Ovary (tissue), 9 donors: Measurements from ENCODE around the gene ABCF2. TPM values are rescaled to one million over a fixed set of nuclear protein-coding genes. Genes with fewer than 3 reads are reported as not detected.

Source experiments
- DNase-seq, 5 donors: peaks; one replicate each; pipeline ENCODE4 v3.0.0-alpha.2; 2019 to 2020
- H3K27ac ChIP-seq, 2 donors: fragments of 200-600 bp; one replicate each; pipeline versions ENCODE4 v1.5.1 to v1.8.0; 2019 to 2022
- H3K27me3 ChIP-seq: fragments of 200-600 bp; one replicate; pipeline ENCODE4 v1.8.0; 2022
- H3K36me3 ChIP-seq: fragments of 200-600 bp; sonication (generic); one replicate; pipeline ENCODE4 v1.5.1; 2019
- H3K4me1 ChIP-seq: one replicate; pipeline ENCODE4 v1.8.1; 2013; ENCODE audit warnings: mild to moderate bottlenecking, moderate library complexity; ENCODE audit not compliant: insufficient read depth
- H3K4me3 ChIP-seq: fragments of 200-600 bp; sonication (generic); one replicate; pipeline ENCODE4 v1.5.1; 2017
- H3K9me3 ChIP-seq, 2 donors: fragments of 200-600 bp in 1 of 2; sonication (generic) in 1 of 2; one replicate each; pipeline versions ENCODE4 v1.5.1 to v1.8.1; 2013 to 2019; ENCODE audit warnings: mild to moderate bottlenecking in 1 of 2, moderate library complexity in 1 of 2
- EP300 ChIP-seq: sonication (generic); formaldehyde crosslinking; IDR thresholded peaks from one replicate; pipeline ENCODE4 v1.6.1; 2017; ENCODE audit warnings: antibody characterized with exemption
- POLR2A ChIP-seq: fragments of 450-650 bp; IDR thresholded peaks from one replicate; pipeline ENCODE4 v1.6.1; 2017; ENCODE audit warnings: antibody characterized with exemption, mild to moderate bottlenecking, moderate library complexity
- WGBS, 3 donors: extraction: QIAGEN DNeasy Blood & Tissue Kit in 1 of 3; methylation state at CpG; one replicate each; pipeline versions ENCODE4 v1.1.5 to v1.1.7; 2013 to 2017; 5-methylcytosine and 5-hydroxymethylcytosine counted together
- intact Hi-C, 4 donors: fragments of 100-400 bp; cut with DNase I; formaldehyde crosslinking; loops; one replicate each; pipeline versions ENCODE4 v1.11.0 to v1.15.1; 2022 to 2023
- polyA plus RNA-seq, 2 donors: library from polyadenylated mRNA; stranded (reverse); fragments of 200-250 nt in 1 of 2; fragments of 350-450 nt in 1 of 2; fragmentation: Illumina TruSeq in 1 of 2; extraction: RNeasy Lipid Tissue Mini Kit (QIAGEN cat#74804) in 1 of 2; gene quantifications; one replicate each; pipeline ENCODE4 v1.2.3, GENCODE V29; 2013 to 2014
- total RNA-seq, 7 donors: library from RNA; depleted of rRNA in 2 of 7; stranded (reverse); fragments of >200 nt in 2 of 7; fragmentation: NEBNext Ultra II Directional in 3 of 7; extraction: Animal tissue kit (Norgen Biotek cat#: 25700) in 3 of 7; gene quantifications; one replicate each; pipeline versions ENCODE4 v1.1.0 to v1.2.4, GENCODE V29; 2016 to 2023
- TF ChIP-seq, protein P1 (sequence below), 3 donors: fragments of 450-650 bp in 2 of 3; fragments of 200-600 bp in 1 of 3; IDR thresholded peaks; one replicate each; pipeline versions ENCODE4 v1.5.1 to v1.8.0; 2016 to 2022; ENCODE audit warnings: antibody characterized with exemption in 3 of 3, mild to moderate bottlenecking in 1 of 3
- donor health status: DM: no; HTN: no; CAD: no; lungs with moderate emphysema.
- donor health status: DM: no; HTN: no; CAD: no.
- donor health status: Bipolar disorder and iron deficiency.
- donor health status: DM: yes; HTN: yes; CAD: no.
- donor health status: DM: no; HTN: no; CAD: no.
- donor health status: DM: yes; HTN: yes; CAD: no.

Gene ABCF2
- total and polyA plus RNA-seq, 9 donors, result 13.6 to 40.3 (median 27.6) TPM

DNA sequence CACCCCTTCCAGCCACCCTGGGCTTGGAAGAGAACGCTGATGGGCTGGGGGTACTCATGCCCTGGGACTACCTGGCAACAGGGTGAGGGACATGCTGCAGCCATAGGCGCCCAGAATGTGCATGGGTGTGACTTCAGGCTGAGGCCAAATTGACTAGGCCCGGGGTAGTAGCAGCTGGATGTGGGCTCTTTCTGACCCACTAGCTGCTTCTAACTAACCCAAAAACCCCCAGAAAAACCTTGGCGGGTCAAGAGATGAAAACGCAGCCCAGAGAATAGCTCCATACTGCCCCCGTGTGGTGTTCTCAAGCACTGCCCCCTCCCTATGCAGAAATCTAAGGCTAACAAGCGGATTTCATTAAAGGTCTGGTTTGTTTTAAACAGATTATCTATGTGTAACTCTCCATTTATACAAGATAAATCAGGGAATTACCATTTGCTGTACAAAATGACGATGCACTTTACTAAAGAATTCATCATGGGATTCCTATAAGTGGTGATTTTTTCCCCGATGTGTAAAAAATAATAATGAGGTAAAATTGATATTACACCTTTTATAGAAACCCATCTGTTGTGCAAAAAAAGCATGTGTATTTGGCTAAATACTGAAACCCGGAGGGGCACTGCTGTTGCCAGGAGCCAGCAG, 17.3 kb upstream of the ABCF2 start:
- no peak overlapping the region for H3K4me3 ChIP-seq
- no peaks in the 10 kb centered on the region for H3K36me3 ChIP-seq
- peaks cover 13% of the 10 kb centered on the region for H3K4me1 ChIP-seq
- 34 to 37% (median 34%) methylated on average over 10 of the region's 10 CpGs for WGBS, 3 donors
- no peak overlapping the region for H3K27ac ChIP-seq
- intact Hi-C loops, result loop anchor here in 2 of 4 donors (2.0 to 5.0 kb wide), 2 partner anchors 58 to 1997 kb away; no protein-coding TSS in a partner anchor
- no peaks in the 10 kb centered on the region for H3K9me3 ChIP-seq
- peak in 2 of 5 donors; percentile 52 to 60 for DNase-seq
- H3K27me3 ChIP-seq, result no peaks in the 10 kb centered on the region
- TF ChIP-seq, protein P1, sequence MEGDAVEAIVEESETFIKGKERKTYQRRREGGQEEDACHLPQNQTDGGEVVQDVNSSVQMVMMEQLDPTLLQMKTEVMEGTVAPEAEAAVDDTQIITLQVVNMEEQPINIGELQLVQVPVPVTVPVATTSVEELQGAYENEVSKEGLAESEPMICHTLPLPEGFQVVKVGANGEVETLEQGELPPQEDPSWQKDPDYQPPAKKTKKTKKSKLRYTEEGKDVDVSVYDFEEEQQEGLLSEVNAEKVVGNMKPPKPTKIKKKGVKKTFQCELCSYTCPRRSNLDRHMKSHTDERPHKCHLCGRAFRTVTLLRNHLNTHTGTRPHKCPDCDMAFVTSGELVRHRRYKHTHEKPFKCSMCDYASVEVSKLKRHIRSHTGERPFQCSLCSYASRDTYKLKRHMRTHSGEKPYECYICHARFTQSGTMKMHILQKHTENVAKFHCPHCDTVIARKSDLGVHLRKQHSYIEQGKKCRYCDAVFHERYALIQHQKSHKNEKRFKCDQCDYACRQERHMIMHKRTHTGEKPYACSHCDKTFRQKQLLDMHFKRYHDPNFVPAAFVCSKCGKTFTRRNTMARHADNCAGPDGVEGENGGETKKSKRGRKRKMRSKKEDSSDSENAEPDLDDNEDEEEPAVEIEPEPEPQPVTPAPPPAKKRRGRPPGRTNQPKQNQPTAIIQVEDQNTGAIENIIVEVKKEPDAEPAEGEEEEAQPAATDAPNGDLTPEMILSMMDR (IDR thresholded peaks at IDR 0.05), result peak; percentile 45 to 57 (median 52)
- TF ChIP-seq POLR2A, result no peak

- Histone ChIP-seq H3K27me3 (no peaks in the 10 kb centered on the region), H3K27ac (no peak overlapping the region), H3K4me1 (peaks cover 13% of the 10 kb centered on the region), H3K9me3 (no peaks in the 10 kb centered on the region), H3K4me3 (no peak overlapping the region), H3K36me3 (no peaks in the 10 kb centered on the region)
- TF ChIP-seq, protein P1 (IDR thresholded peaks at IDR 0.05), result no peak
- TF ChIP-seq POLR2A (no peak), EP300 (no peak)
- intact Hi-C loops, result loop anchor here in 2 of 4 donors (2.0 to 5.0 kb wide), 2 partner anchors 59 to 1996 kb away; no protein-coding TSS in a partner anchor
- DNase-seq, result peak in 1 of 5 donors; percentile 47
- 59 to 68% (median 68%) methylated on average over 17 of the region's 17 CpGs for WGBS, 3 donors
These were observed 16.6 kb upstream of the ABCF2 start for GRCh38 chr7:151243408-151244195.

DNA sequence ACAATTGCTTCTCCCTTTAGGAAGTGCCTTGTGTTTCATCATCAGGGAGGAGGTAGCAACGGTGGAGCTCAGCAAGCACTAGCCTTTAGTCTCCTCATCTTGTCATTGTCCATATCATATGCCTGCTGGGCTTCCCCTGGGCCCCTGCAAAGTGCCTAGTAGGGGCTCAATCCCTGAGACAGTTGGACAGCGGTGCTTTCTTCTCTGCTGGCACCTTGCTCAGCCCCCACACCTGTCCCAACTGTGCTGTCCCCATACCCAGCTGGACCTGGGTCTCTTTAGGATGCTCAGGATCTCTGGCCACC, 16.0 kb upstream of the ABCF2 start:
- WGBS, 3 donors, result 42 to 50% (median 46%) methylated on average over 2 of the region's 2 CpGs
- intact Hi-C loops, result loop anchor here in 1 of 4 donors (5.0 kb wide), 1 partner anchor 1996 kb away; no protein-coding TSS in a partner anchor
- TF ChIP-seq, protein P1 (IDR thresholded peaks at IDR 0.05), result no peak
- TF ChIP-seq EP300, result no peak
- no peak for TF ChIP-seq POLR2A
- no peak overlapping the region for H3K4me3 ChIP-seq
- peaks cover 13% of the 10 kb centered on the region for H3K4me1 ChIP-seq
- H3K27me3 ChIP-seq, result no peaks in the 10 kb centered on the region
- no peak for DNase-seq
- H3K9me3 ChIP-seq, result no peaks in the 10 kb centered on the region
- no peak overlapping the region for H3K27ac ChIP-seq
- H3K36me3 ChIP-seq, result no peaks in the 10 kb centered on the region

DNA sequence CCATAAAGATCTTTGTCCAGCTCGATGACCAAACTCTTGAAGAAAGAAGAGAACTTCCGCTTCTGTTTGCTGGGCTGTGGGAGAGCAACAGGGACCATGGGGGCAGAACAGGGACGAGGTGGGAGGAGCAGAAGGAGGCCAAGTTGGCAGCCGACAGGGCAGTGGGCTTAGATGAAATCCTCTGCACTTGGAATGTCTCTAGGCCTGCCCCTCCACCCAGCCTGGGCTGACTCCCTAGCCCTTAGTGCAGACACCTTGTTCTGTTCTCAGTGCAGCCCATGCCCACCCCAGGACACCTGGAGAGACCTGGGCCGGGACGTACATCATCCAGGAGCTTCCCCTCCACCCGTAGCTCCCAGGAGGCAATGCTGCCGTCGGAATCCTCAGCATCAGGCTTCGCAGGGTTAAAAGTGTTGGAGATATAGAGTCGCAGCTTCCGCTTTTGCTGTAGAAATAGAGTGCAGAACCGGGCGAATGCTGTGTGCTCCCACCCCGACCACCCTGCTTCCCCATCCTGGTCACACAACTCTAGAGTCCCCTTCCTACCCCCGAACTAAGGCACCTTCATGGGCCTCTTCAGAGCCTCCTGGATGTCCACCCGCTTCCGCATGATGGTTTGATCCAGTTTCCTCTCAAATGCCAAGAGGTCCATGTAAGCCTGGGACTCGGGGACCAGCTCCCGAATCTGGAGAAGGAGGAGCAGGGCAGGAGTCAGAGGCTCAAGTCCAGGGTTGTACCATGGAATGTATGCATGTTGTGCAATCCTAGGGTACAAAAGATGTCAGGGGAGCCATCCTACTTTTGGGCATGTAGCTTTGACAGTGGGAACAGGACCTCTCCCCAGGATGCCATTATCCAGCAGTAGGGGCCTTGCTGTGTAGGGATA, 15.4 kb upstream of the ABCF2 start:
- intact Hi-C loops, result loop anchor here in 1 of 4 donors (5.0 kb wide), 1 partner anchor 1995 kb away; no protein-coding TSS in a partner anchor
- 62 to 71% (median 66%) methylated on average over 19 to 20 of the region's 20 CpGs for WGBS, 3 donors
- no peaks in the 10 kb centered on the region for H3K36me3 ChIP-seq

More for the DNA sequence above, 15.4 kb upstream of the ABCF2 start:
- no peak for TF ChIP-seq POLR2A
- TF ChIP-seq, protein P1 (IDR thresholded peaks at IDR 0.05), result no peak
- TF ChIP-seq EP300, result no peak
- no peak overlapping the region for H3K27ac ChIP-seq
- DNase-seq, result peak in 1 of 5 donors; percentile 33
- H3K4me3 ChIP-seq, result no peak overlapping the region
- H3K9me3 ChIP-seq, result no peaks in the 10 kb centered on the region
- no peaks in the 10 kb centered on the region for H3K27me3 ChIP-seq
- H3K4me1 ChIP-seq, result peaks cover 13% of the 10 kb centered on the region
